Measurements from ENCODE around the gene EIF5B. TPM values are rescaled to one million over a fixed set of nuclear protein-coding genes. Genes with fewer than 3 reads are reported as not detected.

Gene EIF5B
- total RNA-seq, 4 donors from 2014 or later = 25.4 to 30.7 (median 29.0) TPM

GRCh38 chr2:99401841-99402240, 64.7 kb downstream of the EIF5B start:
- no peak for DNase-seq (ENCODE audit: low spot score in 2 of 2)
- intact Hi-C loops (cut with DNase I; ENCODE audit: low total_unique reads) = no loop called here
- TF ChIP-seq POLR2A (IDR thresholded peaks at IDR 0.05) = no peak
- TF ChIP-seq CTCF (IDR thresholded peaks at IDR 0.05) = no peak
- 68 to 81% methylated on average over 4 of the region's 4 CpGs for WGBS, 2 donors
- H3K4me3 ChIP-seq (ENCODE audit: low read depth, poor library complexity, severe bottlenecking) = no peak overlapping the region

- TF ChIP-seq CTCF (IDR thresholded peaks at IDR 0.05) (no peak), POLR2A (IDR thresholded peaks at IDR 0.05) (no peak)
- no peak for DNase-seq (ENCODE audit: low spot score in 2 of 2)
- no peak overlapping the region for H3K4me3 ChIP-seq (ENCODE audit: low read depth, poor library complexity, severe bottlenecking)
- intact Hi-C loops (cut with DNase I; ENCODE audit: low total_unique reads) = no loop called here
Observed at GRCh38 chr2:99403084-99403483, 65.9 kb downstream of the EIF5B start.

GRCh38 chr2:99403524-99403923, 66.3 kb downstream of the EIF5B start:
- intact Hi-C loops (cut with DNase I; ENCODE audit: low total_unique reads) = no loop called here
- WGBS, 2 donors = 77 to 78% methylated on average over 4 of the region's 4 CpGs
- H3K4me3 ChIP-seq (ENCODE audit: low read depth, poor library complexity, severe bottlenecking) = no peak overlapping the region
- TF ChIP-seq POLR2A (IDR thresholded peaks at IDR 0.05) (no peak), CTCF (IDR thresholded peaks at IDR 0.05) (no peak)
- no peak for DNase-seq (ENCODE audit: low spot score in 2 of 2)

GRCh38 chr2:99404039-99404796, 67.0 kb downstream of the EIF5B start:
- no peak overlapping the region for H3K4me3 ChIP-seq (ENCODE audit: low read depth, poor library complexity, severe bottlenecking)
- DNase-seq (ENCODE audit: low spot score in 2 of 2) = no peak
- TF ChIP-seq CTCF (IDR thresholded peaks at IDR 0.05) = no peak
- TF ChIP-seq POLR2A (IDR thresholded peaks at IDR 0.05) = no peak
- WGBS, 2 donors = 73 to 75% methylated on average over 8 of the region's 8 CpGs
- intact Hi-C loops (cut with DNase I; ENCODE audit: low total_unique reads) = no loop called here

- DNase-seq (ENCODE audit: low spot score in 2 of 2) = no peak
- 83 to 85% methylated on average over 5 of the region's 5 CpGs for WGBS, 2 donors
- TF ChIP-seq CTCF (IDR thresholded peaks at IDR 0.05) = no peak
- no peak for TF ChIP-seq POLR2A (IDR thresholded peaks at IDR 0.05)
Observed at GRCh38 chr2:99404797-99405669, 67.8 kb downstream of the EIF5B start.

More at GRCh38 chr2:99404797-99405669, 67.8 kb downstream of the EIF5B start:
- intact Hi-C loops (cut with DNase I; ENCODE audit: low total_unique reads) = no loop called here
- H3K4me3 ChIP-seq (ENCODE audit: low read depth, poor library complexity, severe bottlenecking) = no peak overlapping the region

Measured in lower leg skin (tissue), 4 donors.